ENCODE data around the gene CCNJL.

The CCNJL gene

GRCh38 chr5:160229190-160229742, 83.1 kb downstream of the CCNJL start, which contains the start of gene FABP6:
FABP6 (plus strand) TSS chr5:160229506; CDS start chr5:160229558, 52 bp downstream.
- DNase-seq (ENCODE audit: low read depth in 1 of 2, low spot score in 1 of 2): no peak

DNA sequence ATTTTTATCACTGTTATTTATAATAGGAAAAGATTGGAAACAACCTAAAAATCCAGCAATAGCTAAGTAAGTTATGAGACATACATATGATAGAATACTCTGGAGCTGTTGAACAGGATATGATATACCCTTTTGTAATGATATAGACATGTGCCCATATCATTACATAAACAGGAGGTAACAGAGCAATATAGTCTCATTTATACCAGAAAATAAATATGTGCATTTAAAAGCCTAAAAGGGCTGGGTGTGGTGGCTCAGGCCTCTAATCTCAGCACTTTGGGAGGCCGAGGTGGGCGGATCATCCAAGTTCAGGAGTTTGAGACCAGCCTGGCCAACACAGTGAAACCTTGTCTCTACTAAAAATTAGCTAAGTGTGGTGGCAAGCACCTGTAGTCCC, 85.4 kb downstream of the CCNJL start:
- no peak for DNase-seq (ENCODE audit: low read depth in 1 of 2, low spot score in 1 of 2)

- no peak for DNase-seq (ENCODE audit: low read depth in 1 of 2, low spot score in 1 of 2)
Observed at GRCh38 chr5:160221082-160221481, 91.3 kb downstream of the CCNJL start.

- no peak for DNase-seq (ENCODE audit: low read depth in 1 of 2, low spot score in 1 of 2)
Observed at GRCh38 chr5:160219356-160219755, 93.0 kb downstream of the CCNJL start.

DNA sequence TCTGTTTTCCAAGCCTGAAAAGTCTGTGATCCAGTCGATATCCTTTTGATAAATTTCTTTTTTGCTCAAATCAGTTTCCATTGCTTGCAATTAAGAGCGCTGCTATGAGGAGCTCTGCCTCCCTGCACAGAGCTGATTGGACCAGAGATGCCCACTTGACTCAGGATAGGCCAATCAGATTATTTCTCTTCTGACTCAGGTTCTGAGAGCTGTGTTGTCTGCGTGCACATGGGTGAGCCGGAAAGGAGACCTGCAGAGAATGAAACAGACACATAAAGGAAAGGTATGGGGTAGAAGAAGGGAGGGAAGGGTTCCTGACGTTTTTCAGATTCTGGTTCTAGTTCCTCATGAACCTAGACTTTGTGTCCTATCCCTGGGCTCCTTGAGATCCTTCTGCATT, 98.8 kb downstream of the CCNJL start:
- DNase-seq (ENCODE audit: low read depth in 1 of 2, low spot score in 1 of 2): no peak

DNA sequence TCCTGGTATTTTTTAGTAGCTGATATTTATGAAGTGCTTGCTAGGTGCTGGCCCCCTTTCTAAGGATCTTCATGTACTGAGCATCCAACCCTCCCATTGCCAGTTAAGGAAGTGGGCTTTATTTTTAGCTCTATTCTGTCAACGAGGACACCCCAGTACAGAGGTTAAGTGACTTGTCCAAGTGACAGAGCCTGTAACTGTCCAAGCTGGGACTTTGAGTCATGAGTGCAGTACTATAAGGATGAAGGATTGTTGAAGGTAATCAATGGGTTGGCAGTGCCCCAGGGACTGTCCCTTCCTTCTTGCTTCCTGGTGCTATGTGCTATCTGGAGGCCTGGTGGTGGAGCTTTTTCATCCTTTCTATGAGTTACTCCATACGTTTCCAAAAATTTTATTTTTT, 101.0 kb downstream of the CCNJL start:
- DNase-seq (ENCODE audit: low read depth in 1 of 2, low spot score in 1 of 2): no peak

- DNase-seq (ENCODE audit: low read depth in 1 of 2, low spot score in 1 of 2): no peak
Observed at GRCh38 chr5:160210606-160211005, 101.8 kb downstream of the CCNJL start.

- no peak for DNase-seq (ENCODE audit: low read depth in 1 of 2, low spot score in 1 of 2)
Observed at GRCh38 chr5:160209917-160210316, 102.4 kb downstream of the CCNJL start.

DNA sequence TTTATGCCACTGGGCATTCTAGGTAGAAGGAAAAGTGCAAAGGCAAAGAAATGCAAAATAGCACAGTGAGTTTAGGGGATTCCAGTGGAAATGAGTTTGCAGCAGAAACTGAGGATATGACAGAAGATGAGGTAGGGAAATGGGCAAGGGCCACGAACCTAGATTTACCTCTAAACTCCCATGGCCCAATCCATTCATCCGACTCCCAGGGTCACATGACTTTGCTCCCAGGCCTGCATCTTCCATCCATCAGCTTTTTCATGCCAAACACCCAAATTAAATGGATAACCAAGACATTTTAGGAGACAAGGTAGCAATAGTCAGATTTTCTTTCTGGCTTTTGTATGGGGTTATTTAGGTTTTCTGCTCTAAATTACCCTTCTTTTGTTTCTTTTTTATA, 105.3 kb downstream of the CCNJL start:
- DNase-seq (ENCODE audit: low read depth in 1 of 2, low spot score in 1 of 2): no peak
